CD4-positive, alpha-beta T cell treated with Interleukin-6 for 4 hours (primary cell): ENCODE data around the gene FBLN1.
"Not testable (repeated sequence)": the region's sequence is repeated elsewhere in the genome, so short reads cannot be mapped to it uniquely, and the experiment has no call there.

Experiments
- DNase-seq: peaks from one replicate; pipeline ENCODE4 v3.0.0-alpha.2; 2020; ENCODE audit warnings: mixed read lengths

The FBLN1 gene

DNA sequence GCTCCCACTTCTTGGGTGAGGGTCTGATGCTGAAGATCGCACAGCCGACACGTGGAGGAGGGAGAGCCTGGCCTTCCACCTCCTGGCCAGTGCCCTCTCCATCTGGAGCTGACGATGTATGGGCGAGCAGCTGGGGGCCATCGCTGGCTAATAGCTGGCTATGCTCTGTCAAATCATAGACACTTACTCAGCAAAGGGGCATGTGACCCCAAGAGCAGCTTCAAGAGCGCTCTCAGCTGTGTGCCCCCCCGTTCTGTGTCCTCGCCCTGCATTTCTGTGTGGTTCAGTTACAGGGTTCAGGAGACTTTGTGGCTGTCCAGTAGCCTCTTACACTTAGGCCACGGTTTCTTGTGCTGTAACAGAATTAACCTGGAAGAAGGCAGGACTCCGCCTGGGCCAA, 26.4 kb downstream of the FBLN1 start:
- DNase-seq: no peak

DNA sequence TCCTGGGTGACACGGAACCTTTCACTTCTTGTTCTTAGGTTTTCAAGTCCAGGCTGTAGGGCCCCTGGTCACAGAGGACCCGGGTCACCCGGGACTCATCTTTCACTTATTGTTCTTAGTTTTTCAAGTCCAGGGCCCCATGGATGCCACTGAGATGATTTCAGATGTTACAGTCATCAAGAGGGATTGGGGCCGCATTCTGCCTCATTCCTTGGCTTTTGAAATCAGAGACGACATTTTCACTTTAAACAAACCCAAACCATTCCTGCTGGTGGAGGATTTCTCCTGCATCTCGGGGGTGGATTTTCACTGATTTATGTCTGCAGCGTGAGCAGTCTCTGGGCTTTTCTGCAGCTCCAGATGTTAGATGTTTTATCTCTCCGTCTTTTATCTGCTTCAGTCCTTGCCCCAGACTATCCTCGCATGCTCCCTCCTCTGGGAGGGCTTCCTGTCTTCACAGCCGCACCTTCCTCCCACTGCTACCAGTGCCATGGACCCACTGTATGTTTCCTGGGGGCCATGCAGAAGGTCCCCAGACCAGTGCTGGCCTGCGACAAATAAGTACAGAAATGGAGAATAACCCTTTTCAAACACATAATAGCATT, 27.4 kb downstream of the FBLN1 start:
- DNase-seq: no peak

DNA sequence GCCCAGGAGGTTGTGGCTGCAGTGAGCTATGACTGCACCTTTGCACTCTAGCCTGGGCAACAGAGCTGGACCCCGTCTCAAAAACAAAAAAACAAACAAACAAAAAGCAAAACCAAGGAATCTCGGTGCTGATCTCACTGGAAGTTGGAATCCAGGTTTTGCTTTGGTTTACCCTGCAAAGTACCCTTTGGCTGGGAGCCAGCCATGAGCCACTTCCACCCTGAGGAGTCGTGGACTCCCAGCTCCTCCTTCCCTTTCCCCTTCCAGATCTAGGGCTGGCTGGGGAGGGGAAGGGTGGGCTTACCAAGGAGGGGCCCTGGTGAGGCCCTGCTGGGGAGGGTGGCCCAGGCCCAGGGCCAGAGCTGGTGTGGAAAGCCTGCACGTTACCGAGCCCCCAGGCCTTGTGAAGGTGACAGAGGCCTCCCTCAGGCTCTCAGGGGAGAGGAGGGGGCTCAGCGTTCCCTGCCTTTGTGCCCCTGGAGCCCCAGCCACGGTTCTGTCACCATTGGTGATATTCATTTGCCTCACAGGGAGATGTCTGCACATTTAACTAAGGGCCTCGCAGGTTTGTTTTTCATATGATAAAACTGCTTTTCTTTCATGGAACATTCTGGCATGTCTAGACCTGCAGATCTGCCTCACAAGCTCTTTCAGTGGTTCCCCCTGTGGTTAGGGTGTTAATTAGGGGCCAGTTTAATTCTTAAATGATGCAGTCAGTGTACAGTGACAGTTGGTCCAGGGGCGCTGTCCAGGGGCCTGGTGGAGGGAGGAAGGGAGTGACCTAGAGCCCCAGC, 29.0 kb downstream of the FBLN1 start:
- DNase-seq: no peak

DNA sequence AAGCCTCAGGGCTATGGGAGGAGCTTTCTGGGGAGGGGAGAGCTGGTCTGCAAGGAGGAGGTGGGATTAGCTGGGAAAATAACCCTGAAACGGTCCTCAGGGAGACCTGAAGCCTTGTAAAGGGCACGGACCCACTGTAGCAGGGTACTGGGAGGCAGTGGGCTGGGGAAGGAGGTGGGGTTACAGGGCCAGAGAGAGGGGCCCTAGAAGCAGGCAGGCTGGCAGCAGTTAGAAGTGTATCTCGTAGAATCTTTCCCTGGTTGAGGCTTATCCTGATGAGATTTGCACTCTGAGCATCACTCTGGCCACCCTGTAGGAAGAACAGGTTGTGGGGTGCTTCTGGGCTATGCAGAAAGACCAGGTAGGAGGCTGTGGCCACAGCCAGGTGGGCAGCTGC, 29.6 kb downstream of the FBLN1 start:
- no peak for DNase-seq

GRCh38 chr22:45533703-45534102, 31.0 kb downstream of the FBLN1 start:
- no peak for DNase-seq

DNA sequence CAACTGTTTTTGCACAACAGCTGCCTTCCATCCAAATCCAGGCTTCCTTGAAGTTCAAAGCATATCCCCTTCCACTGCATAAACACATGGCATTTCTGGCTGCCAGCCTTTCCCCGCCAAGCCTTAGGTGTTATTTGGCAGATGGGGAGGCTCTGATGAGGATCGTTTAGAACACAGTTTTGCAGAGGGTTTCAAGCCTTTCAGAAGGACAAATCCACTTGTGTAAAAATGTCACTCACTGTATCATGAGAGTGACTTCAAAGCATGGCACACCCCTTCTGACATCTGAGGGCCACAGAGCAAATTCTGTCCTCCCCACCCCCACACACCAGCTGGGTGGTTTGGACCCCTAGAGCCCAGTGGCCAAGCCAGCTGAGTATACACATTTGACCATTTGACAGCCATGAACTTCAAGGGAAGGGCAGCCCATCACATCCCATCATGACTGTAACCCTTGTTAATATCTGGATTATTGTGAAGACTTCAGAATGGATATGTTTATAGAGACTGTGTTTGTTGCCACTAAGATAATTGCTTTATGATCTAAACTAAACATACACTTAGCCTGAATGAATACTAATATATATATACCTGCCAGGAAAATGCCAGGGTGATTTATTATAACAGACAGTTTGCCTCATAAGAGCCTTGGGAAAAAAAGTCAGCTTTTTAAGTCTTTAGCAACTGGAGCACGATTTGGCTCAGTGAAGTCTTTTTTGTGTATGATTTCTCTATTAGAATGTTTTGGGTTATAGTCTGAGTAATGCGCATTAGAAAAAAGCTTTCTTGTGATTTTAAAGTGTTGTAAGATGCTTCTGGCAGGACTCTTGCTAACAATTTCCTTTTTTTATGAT, 31.9 kb downstream of the FBLN1 start:
- no peak for DNase-seq

GRCh38 chr22:45535290-45535689, 32.6 kb downstream of the FBLN1 start:
- DNase-seq: no peak

GRCh38 chr22:45535835-45536234, 33.2 kb downstream of the FBLN1 start:
- DNase-seq: not testable (repeated sequence)

DNA sequence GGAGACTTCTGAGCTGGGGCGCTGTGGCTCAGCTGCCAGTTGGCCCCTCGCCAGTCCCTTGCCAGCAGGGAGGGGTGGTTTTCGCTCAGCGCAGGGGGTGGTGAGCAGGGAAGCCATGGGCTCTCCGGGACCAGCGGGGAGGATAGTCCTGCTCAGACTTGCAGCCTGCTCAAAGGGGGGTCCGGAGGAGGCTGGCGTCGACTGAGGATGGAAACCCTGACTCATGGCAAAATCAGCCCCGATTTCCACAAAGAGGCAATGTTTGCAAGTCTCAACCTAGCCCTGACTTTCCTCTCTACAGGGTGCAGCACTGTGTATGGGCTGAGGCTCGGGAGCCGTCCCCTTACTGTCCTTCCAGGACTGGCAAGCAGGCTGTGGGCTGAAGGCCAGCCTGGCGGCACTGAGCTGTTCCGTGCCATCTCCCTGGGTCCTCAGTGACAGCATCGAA, 35.1 kb downstream of the FBLN1 start:
- no peak for DNase-seq

- no peak for DNase-seq
Measured at GRCh38 chr22:45538281-45538680, 35.6 kb downstream of the FBLN1 start.

- no peak for DNase-seq
Measured at GRCh38 chr22:45540122-45540521, 37.4 kb downstream of the FBLN1 start.

- DNase-seq: no peak
Measured at GRCh38 chr22:45541382-45541979, 38.8 kb downstream of the FBLN1 start.

DNA sequence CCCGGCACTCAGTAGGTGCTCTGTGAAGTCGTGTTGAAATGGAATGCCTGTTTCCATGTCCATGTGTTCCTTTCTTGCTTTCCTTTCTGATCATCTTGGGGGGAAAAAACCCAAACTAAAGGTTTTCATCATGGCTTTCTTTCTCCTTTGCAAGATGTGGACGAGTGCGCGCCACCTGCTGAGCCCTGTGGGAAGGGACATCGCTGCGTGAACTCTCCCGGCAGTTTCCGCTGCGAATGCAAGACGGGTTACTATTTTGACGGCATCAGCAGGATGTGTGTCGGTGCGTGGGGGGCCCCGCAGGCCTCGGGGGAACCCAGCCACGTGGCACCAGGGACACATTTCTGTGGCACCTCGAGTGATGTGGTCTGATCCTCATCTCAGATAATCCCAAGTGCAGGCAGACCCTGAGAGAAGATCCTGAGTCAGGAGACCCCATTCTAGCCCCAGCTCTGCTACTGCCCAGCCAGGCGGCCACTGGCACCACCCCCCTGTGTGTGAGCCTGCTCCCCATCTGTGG, 39.4 kb downstream of the FBLN1 start:
- no peak for DNase-seq

GRCh38 chr22:45542736-45543135, 40.1 kb downstream of the FBLN1 start:
- not testable (repeated sequence) for DNase-seq

- DNase-seq: no peak
Measured at GRCh38 chr22:45543243-45543642, 40.6 kb downstream of the FBLN1 start.

DNA sequence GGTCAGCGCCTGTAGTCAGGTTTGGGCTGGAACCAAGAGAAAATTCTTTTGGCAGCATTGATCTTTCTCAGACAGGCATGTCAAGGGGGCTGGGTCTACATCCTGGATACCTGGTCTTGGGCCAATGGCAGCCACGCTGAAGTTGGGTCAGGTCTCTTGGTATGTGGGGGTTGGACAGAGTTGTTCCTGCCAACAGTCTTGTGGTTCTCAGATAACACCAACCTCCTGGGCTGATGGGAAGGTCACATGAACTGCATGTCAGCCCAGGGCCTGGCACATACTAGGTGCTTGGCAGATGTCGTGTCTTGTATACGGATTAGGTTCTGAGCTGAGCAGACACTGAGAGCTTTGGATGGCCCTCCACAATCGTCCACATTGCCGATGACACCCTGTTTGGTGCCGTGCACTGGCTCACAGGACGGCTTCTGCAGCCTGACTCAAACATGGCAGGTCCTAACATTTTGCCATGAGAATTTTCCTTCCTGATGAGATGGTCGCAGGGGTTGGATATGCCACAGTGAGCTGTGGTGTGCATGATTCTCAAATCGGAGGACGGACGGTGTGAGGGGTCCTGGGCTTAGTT, 42.0 kb downstream of the FBLN1 start:
- DNase-seq: no peak

DNA sequence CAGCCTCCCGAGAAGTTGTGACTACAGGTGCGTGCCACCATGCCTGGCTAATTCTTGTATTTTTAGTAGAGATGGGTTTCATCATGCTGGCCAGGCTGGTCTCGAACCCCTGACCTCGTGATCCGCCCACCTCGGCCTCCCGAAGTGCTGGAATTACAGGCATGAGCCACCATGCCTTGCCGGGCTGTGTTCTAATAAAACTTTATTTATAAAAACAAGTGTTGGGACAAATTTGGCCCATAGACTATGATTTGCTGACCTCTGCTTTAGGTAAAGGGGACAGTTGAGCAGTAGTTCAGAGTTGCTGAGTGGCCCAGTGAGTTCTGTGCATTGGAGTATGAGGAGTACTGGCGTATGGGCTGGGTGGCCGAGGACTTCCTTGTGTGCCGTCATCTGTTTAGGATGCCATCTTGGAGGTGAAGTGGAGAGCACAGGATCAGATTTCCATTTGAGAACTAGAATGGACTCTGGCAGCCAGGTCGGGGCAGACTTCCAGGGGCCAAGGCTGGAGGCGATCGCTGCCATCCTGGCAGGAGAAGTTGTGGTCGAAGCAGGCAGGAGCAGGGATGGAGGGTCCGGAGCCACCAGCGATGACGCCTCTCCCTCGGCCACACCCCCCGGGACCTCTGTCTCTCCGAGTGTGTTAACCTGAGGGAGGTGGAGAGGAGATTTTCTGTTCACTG, 43.8 kb downstream of the FBLN1 start:
- no peak for DNase-seq

- no peak for DNase-seq
Measured at GRCh38 chr22:45547016-45547345, 44.3 kb downstream of the FBLN1 start.

DNA sequence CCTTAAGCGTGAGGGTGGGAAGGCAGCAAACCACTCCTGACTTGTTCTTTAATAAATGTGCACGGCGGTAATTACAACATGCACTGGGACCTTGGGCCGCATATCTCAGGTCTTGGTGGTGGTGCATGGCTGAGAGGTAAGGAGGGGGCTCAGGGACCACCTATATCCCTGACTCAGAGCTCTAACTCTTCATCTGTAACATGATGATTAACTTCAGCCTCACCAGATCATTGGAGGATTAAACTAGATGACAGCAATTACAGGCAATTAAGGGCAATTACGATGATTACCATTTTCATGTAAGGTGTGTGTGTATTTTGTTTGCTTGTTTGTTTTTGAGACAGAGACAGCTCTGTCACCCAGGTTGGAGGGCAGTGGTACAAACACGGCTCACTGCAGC, 45.0 kb downstream of the FBLN1 start:
- no peak for DNase-seq

GRCh38 chr22:45548247-45548840, 45.7 kb downstream of the FBLN1 start:
- no peak for DNase-seq

GRCh38 chr22:45548991-45549761, 46.5 kb downstream of the FBLN1 start:
- no peak for DNase-seq
